ENCODE measurements around the gene FBXW8. TPM values are rescaled to one million over a fixed set of nuclear protein-coding genes. Genes with fewer than 3 reads are reported as not detected.

The FBXW8 gene
- total RNA-seq, 2 donors from 2014 or later = 12.6 to 25.0 TPM

DNA sequence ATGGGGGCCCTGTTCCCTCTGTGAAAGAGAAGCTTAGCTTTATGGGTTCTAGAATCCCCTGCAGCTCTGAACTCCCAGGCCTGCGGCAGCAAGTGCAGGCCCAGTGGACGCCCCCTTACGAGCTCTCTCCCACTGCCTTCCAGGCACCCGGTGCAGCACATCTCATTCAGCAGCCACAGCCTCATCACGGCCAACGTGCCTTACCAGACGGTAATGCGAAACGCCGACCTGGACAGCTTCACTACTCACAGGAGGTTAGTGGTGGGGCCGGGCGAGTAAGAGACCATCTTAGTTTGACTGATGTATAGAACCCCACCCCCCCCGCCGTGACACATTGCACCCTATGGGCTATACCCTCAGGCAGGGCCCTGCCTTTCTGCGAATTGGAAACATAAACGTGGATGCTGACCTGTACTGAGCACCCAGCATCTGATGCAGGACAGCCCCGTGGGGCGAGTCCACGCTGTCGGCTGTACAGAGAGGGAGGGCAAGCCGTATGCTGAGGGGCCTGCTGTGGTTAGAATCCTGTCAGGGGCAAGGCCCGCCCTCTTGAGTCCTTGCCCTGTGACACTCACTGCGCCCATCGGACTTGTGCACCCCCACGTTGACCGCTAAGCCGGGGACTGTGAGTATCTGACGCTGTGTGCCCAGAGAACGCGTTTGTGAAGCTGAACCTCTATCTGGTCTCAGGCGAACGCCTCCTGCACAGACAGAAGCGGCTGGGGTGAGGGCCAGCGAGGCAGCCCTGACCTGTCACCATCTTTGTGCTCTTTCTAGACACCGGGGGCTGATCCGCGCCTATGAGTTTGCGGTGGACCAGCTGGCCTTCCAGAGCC lies 116.7 kb downstream of the FBXW8 start:
- Histone ChIP-seq H3K4me1 (ENCODE audit: control insufficient read depth in 1 of 2, low read depth in 2 of 2) (peaks cover 0 to 3% of the 10 kb centered on the region in 2 donors), H3K27me3 (replicated peaks; ENCODE audit: insufficient read depth) (no peaks in the 10 kb centered on the region), H3K4me3 (no peak overlapping the region), H3K27ac (no peak overlapping the region), H3K36me3 (peaks cover 42% of the 10 kb centered on the region), H3K9me3 (no peaks in the 10 kb centered on the region)
- DNase-seq (ENCODE audit: low spot score) (no peak), ATAC-seq (ENCODE audit: insufficient number of reproducible peaks, low FRiP score, low read depth) (no peak)
- TF ChIP-seq, protein P1, sequence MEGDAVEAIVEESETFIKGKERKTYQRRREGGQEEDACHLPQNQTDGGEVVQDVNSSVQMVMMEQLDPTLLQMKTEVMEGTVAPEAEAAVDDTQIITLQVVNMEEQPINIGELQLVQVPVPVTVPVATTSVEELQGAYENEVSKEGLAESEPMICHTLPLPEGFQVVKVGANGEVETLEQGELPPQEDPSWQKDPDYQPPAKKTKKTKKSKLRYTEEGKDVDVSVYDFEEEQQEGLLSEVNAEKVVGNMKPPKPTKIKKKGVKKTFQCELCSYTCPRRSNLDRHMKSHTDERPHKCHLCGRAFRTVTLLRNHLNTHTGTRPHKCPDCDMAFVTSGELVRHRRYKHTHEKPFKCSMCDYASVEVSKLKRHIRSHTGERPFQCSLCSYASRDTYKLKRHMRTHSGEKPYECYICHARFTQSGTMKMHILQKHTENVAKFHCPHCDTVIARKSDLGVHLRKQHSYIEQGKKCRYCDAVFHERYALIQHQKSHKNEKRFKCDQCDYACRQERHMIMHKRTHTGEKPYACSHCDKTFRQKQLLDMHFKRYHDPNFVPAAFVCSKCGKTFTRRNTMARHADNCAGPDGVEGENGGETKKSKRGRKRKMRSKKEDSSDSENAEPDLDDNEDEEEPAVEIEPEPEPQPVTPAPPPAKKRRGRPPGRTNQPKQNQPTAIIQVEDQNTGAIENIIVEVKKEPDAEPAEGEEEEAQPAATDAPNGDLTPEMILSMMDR (IDR thresholded peaks at IDR 0.05) = no peak

DNA sequence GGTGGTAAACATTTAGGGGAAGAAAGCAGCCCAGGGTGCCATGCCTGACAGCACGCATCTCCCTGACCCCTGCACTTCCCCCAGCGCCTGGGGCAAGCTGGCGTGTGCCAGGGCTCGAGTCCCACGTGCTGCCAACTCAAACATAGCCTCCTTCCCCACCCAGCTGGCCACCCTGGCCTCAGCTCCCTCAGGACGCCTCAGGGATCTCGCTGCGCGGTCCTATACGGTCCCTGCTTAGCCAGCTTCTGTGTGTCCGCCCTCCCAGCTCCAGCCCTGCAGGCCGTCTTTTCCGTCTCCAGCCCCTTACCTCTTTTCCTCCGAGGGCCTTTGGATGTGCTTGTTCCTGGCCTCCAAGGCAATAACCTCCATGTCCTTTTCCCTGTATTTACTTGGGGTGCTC lies 117.5 kb downstream of the FBXW8 start:
- no peak overlapping the region for H3K27ac ChIP-seq
- ATAC-seq (ENCODE audit: insufficient number of reproducible peaks, low FRiP score, low read depth) (no peak), DNase-seq (ENCODE audit: low spot score) (no peak)
- H3K36me3 ChIP-seq = peaks cover 42% of the 10 kb centered on the region
- H3K4me1 ChIP-seq (ENCODE audit: control insufficient read depth in 1 of 2, low read depth in 2 of 2) = peaks cover 0 to 3% of the 10 kb centered on the region in 2 donors
- no peaks in the 10 kb centered on the region for H3K9me3 ChIP-seq
- no peak overlapping the region for H3K4me3 ChIP-seq
- H3K27me3 ChIP-seq (replicated peaks; ENCODE audit: insufficient read depth) = no peaks in the 10 kb centered on the region
- TF ChIP-seq, protein P1 (IDR thresholded peaks at IDR 0.05) = no peak

DNA sequence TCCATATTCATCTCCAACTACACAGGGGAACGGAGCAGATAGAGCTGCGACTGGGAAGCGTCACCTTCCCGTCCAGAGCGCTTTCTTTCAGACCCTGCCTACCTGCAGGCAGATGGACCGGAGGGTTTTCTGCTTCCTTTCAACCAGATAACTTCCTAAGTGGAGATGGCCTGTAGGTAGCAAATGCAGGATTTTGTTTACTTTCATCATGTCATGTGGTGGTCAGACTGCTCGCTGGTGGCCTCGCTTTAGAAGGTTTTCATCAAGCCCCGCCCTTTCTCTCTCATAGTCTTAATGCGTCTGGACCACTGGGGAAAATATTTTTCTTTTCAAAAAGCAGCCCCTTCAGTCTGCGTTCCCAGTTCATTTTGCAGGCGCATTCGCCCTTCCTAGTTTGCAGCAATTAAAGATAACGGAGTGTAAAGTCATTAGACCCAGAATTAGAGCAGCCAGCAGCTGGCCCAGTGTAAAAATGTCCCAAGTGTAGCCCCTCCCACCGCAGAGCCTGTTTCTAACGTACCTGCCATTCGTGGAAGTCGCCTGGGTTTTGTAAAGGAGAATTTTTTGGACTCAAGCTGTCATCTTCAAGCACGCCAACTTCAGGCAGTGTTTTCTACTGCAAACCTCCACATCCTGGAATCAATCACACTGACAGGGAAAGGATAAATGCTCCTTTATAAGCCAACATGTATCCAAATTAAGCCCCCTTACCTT lies 119.6 kb downstream of the FBXW8 start:
- Histone ChIP-seq H3K36me3 (peaks cover 26% of the 10 kb centered on the region), H3K27ac (no peak overlapping the region), H3K9me3 (no peaks in the 10 kb centered on the region), H3K27me3 (replicated peaks; ENCODE audit: insufficient read depth) (no peaks in the 10 kb centered on the region), H3K4me1 (ENCODE audit: control insufficient read depth in 1 of 2, low read depth in 2 of 2) (peaks cover 0 to 3% of the 10 kb centered on the region in 2 donors), H3K4me3 (no peak overlapping the region)
- TF ChIP-seq, protein P1 (IDR thresholded peaks at IDR 0.05) = no peak
- ATAC-seq (ENCODE audit: insufficient number of reproducible peaks, low FRiP score, low read depth) (no peak), DNase-seq (ENCODE audit: low spot score) (no peak)

DNA sequence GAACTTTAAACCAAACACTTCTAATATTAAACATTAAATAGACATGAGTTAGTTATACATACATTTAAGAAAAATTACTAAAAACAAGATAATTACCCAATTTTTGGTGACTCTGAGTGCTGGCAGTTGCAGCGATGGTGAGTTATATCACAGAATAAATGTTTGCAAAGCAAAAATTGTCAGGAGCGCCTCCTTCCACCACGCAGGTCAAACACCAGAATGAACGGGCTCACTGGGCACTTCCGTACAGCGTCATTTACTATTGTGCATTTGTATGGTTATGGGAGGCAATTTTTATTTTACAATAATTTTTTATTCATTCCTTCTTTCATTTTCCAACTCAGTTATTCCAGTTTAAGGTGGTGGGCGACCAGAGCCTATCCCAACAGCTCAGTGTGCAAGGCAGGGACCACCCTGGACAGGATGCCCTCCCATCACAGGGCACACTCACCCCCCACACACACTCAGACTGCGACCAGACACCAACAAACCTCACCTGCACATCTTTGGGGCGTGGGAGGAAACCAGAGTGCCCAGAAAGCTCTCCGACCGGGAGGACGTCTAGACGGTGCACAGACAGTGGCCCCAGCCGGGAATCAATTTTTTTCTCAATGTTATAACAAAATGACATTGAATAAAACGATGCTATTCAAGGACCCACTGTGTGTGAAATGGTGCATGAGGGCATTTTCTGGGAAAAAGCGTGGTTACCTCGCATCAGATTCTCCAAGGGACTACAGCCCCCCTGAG lies 121.3 kb downstream of the FBXW8 start:
- Histone ChIP-seq H3K4me1 (ENCODE audit: control insufficient read depth in 1 of 2, low read depth in 2 of 2) (no peaks in the 10 kb centered on the region), H3K4me3 (no peak overlapping the region), H3K9me3 (no peaks in the 10 kb centered on the region), H3K27me3 (replicated peaks; ENCODE audit: insufficient read depth) (no peaks in the 10 kb centered on the region), H3K36me3 (peaks cover 19% of the 10 kb centered on the region), H3K27ac (no peak overlapping the region)
- TF ChIP-seq, protein P1 (IDR thresholded peaks at IDR 0.05) = no peak
- DNase-seq (ENCODE audit: low spot score) = no peak
- no peak for ATAC-seq (ENCODE audit: insufficient number of reproducible peaks, low FRiP score, low read depth)

All from thoracic aorta (tissue), 2 donors.